ENCODE measurements around the gene MRPS31. TPM values are rescaled to one million over a fixed set of nuclear protein-coding genes. Genes with fewer than 3 reads are reported as not detected.

Gene MRPS31
- total and polyA plus RNA-seq, 10 of the 15 experiments (the other 5 are each of a cell fraction or from before 2014, with no cell fraction given) = 20.3 to 60.9 (median 43.1) TPM

DNA sequence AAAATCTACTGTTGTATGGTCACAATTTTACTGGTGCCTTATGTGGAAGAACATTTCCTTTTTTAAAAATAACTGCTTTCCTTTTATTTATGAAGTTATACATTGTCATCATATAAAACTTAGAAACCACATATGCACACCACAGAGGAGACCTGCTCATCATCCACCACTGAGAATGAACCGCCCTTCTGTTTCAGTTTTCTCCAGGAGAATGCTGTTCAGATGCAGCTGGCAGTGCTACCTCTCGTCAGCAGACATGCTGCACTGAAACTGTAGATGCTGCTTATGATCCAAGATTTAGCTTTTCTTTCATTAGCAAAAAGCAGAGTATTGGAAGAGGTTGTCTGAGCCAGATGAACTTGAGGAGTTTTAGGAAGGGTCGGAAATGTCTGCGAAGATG is 28.5 kb upstream of the MRPS31 start:
- in situ Hi-C loops (cut with MboI) (no loop called here), intact Hi-C loops (cut with micrococcal nuclease; ENCODE audit: unreplicated experiment) (no loop called here)
- no peaks in the 10 kb centered on the region for H4K20me1 ChIP-seq (ENCODE audit: control insufficient read depth, insufficient read depth)
- no peaks in the 10 kb centered on the region; a peak in 1 of 4 replicates for H3K36me3 ChIP-seq (ENCODE audit: control insufficient read depth in 2 of 2, insufficient read depth in 2 of 2, low read length in 1 of 2)
- WGBS (ENCODE audit: insufficient coverage, insufficient replicate concordance, low lambda C conversion rate, missing lambda C conversion rate) = 100% methylated on average over 4 of the region's 4 CpGs
- H3K9me3 ChIP-seq (replicated peaks; ENCODE audit: control insufficient read depth, insufficient read depth, low read length) = no peaks in the 10 kb centered on the region
- no peaks in the 10 kb centered on the region for H3K4me1 ChIP-seq (ENCODE audit: control insufficient read depth, insufficient read depth, low read length)
- DNase-seq (ENCODE audit: low read depth, low spot score) (no peak), ATAC-seq (no peak), FAIRE-seq (no peak)
- ChIA-PET RAD21 (ENCODE audit: unreplicated experiment) (no interaction called here), SMC1A (ENCODE audit: uncharacterized antibody, unreplicated experiment) (interaction anchor here (0.6 kb wide), 2 partner anchors 12 to 1698 kb away, joined by 3 to 4 read pairs; no protein-coding TSS in a partner anchor), CTCF (interaction anchor here (0.8 to 1.3 kb wide), 4 partner anchors 12 to 135 kb away, joined by 3 to 6 read pairs (median 4); no protein-coding TSS in a partner anchor), POLR2A (no interaction called here)
- H3K4me3 ChIP-seq = no peak overlapping the region
- no peak overlapping the region for H3K4me2 ChIP-seq (ENCODE audit: control insufficient read depth, insufficient read depth)
- no peaks in the 10 kb centered on the region for H3K79me2 ChIP-seq (ENCODE audit: control insufficient read depth, insufficient read depth, low read length)
- no peak overlapping the region for H3K9ac ChIP-seq (ENCODE audit: control insufficient read depth, insufficient read depth, low read length)
- BruUV-seq (replicated peaks) = no TSS peak
- no peak overlapping the region for H3K27ac ChIP-seq (ENCODE audit: control insufficient read depth, insufficient read depth)
- no peak overlapping the region for H2AFZ ChIP-seq (ENCODE audit: control insufficient read depth, low read depth, low read length)
- no peaks in the 10 kb centered on the region for H3K27me3 ChIP-seq (replicated peaks in 1 of 2; ENCODE audit: control insufficient read depth in 2 of 2, insufficient read depth in 2 of 2, low read length in 1 of 2)
- TF ChIP-seq TARDBP (IDR thresholded peaks at IDR 0.05; ENCODE audit: borderline replicate concordance) = no peak
- no peak for TF ChIP-seq FOS (IDR thresholded peaks at IDR 0.05; ENCODE audit: borderline replicate concordance, extremely low read depth, insufficient read length)
- no peak for TF ChIP-seq JUNB (IDR thresholded peaks at IDR 0.05)
- TF ChIP-seq, protein P1, sequence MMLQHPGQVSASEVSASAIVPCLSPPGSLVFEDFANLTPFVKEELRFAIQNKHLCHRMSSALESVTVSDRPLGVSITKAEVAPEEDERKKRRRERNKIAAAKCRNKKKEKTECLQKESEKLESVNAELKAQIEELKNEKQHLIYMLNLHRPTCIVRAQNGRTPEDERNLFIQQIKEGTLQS (IDR thresholded peaks at IDR 0.05; ENCODE audit: borderline replicate concordance, extremely low read depth, low read depth, low read length) = no peak
- no peak for TF ChIP-seq IRF4 (IDR thresholded peaks at IDR 0.05; ENCODE audit: low read depth, low read length)
- TF ChIP-seq CBX5 (IDR thresholded peaks at IDR 0.05; ENCODE audit: low read depth) = no peak
- no peak for TF ChIP-seq SPI1 (IDR thresholded peaks at IDR 0.05; ENCODE audit: borderline replicate concordance, insufficient read depth, low read depth, low read length)
- TF ChIP-seq MYB (IDR thresholded peaks at IDR 0.05; ENCODE audit: borderline replicate concordance, low read depth, low read length) = no peak
- TF ChIP-seq, protein P2, sequence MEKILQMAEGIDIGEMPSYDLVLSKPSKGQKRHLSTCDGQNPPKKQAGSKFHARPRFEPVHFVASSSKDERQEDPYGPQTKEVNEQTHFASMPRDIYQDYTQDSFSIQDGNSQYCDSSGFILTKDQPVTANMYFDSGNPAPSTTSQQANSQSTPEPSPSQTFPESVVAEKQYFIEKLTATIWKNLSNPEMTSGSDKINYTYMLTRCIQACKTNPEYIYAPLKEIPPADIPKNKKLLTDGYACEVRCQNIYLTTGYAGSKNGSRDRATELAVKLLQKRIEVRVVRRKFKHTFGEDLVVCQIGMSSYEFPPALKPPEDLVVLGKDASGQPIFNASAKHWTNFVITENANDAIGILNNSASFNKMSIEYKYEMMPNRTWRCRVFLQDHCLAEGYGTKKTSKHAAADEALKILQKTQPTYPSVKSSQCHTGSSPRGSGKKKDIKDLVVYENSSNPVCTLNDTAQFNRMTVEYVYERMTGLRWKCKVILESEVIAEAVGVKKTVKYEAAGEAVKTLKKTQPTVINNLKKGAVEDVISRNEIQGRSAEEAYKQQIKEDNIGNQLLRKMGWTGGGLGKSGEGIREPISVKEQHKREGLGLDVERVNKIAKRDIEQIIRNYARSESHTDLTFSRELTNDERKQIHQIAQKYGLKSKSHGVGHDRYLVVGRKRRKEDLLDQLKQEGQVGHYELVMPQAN (conservative IDR thresholded peaks at IDR 0.05) = no peak
- TF ChIP-seq EGR1 (IDR thresholded peaks at IDR 0.05; ENCODE audit: borderline replicate concordance in 1 of 2, low read depth in 2 of 2, low read length in 2 of 2) = no peak
- TF ChIP-seq, protein P3, sequence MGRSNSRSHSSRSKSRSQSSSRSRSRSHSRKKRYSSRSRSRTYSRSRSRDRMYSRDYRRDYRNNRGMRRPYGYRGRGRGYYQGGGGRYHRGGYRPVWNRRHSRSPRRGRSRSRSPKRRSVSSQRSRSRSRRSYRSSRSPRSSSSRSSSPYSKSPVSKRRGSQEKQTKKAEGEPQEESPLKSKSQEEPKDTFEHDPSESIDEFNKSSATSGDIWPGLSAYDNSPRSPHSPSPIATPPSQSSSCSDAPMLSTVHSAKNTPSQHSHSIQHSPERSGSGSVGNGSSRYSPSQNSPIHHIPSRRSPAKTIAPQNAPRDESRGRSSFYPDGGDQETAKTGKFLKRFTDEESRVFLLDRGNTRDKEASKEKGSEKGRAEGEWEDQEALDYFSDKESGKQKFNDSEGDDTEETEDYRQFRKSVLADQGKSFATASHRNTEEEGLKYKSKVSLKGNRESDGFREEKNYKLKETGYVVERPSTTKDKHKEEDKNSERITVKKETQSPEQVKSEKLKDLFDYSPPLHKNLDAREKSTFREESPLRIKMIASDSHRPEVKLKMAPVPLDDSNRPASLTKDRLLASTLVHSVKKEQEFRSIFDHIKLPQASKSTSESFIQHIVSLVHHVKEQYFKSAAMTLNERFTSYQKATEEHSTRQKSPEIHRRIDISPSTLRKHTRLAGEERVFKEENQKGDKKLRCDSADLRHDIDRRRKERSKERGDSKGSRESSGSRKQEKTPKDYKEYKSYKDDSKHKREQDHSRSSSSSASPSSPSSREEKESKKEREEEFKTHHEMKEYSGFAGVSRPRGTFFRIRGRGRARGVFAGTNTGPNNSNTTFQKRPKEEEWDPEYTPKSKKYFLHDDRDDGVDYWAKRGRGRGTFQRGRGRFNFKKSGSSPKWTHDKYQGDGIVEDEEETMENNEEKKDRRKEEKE (IDR thresholded peaks at IDR 0.05) = no peak
- no peak for TF ChIP-seq HDGF (IDR thresholded peaks at IDR 0.05)
- TF ChIP-seq TCF3 (IDR thresholded peaks at IDR 0.05; ENCODE audit: borderline replicate concordance, insufficient read depth, low read depth, low read length) = no peak
- TF ChIP-seq, protein P4, sequence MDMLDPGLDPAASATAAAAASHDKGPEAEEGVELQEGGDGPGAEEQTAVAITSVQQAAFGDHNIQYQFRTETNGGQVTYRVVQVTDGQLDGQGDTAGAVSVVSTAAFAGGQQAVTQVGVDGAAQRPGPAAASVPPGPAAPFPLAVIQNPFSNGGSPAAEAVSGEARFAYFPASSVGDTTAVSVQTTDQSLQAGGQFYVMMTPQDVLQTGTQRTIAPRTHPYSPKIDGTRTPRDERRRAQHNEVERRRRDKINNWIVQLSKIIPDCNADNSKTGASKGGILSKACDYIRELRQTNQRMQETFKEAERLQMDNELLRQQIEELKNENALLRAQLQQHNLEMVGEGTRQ (IDR thresholded peaks at IDR 0.05; ENCODE audit: borderline replicate concordance, low read depth, low read length) = no peak
